SK-N-SH treated with all-trans-retinoic acid at 6 μM for 48 hours (cell line): ENCODE measurements around the gene TEKTIP1.

Experiments used
- ATAC-seq: fragments of 200-7000 bp; cut with Tn5 transposase; 3 replicates; pipeline ENCODE4 v1.9.1; 2020; ENCODE audit warnings: mild to moderate bottlenecking, moderate library complexity
- ARNTL ChIP-seq: fragments of 450-650 bp; formaldehyde crosslinking; IDR thresholded peaks from 2 replicates; pipeline ENCODE4 v1.5.0; 2020; ENCODE audit warnings: low read depth, mild to moderate bottlenecking, moderate library complexity, borderline replicate concordance
- CREB5 ChIP-seq: fragments of 250-450 bp; sonication (Bioruptor Pico); IDR thresholded peaks from 2 replicates; pipeline ENCODE4 v1.5.1; 2020; ENCODE audit warnings: low read depth, mild to moderate bottlenecking, moderate library complexity
- CSDC2 ChIP-seq: fragments of 250-450 bp; sonication (Bioruptor Pico); IDR thresholded peaks from 2 replicates; pipeline ENCODE4 v1.5.0; 2020; ENCODE audit warnings: mild to moderate bottlenecking, moderate library complexity
- OSR1 ChIP-seq: fragments of 250-450 bp; sonication (Bioruptor Pico); IDR thresholded peaks from 2 replicates; pipeline ENCODE4 v1.8.0; 2022; ENCODE audit warnings: moderate library complexity, mild to moderate bottlenecking, inconsistent platforms
- PATZ1 ChIP-seq: fragments of 250-450 bp; sonication (Bioruptor Pico); IDR thresholded peaks from 2 replicates; pipeline ENCODE4 v1.8.0; 2020; ENCODE audit warnings: mild to moderate bottlenecking, moderate library complexity, borderline replicate concordance
- POU6F1 ChIP-seq: fragments of 250-450 bp; sonication (Bioruptor Pico); IDR thresholded peaks from 2 replicates; pipeline ENCODE4 v1.8.0; 2021; ENCODE audit warnings: low read depth, mild to moderate bottlenecking, moderate library complexity, borderline replicate concordance
- PPARA ChIP-seq: fragments of 250-450 bp; sonication (Bioruptor Pico); IDR thresholded peaks from 2 replicates; pipeline ENCODE4 v1.5.0; 2020; ENCODE audit warnings: mild to moderate bottlenecking, borderline replicate concordance
- RARB ChIP-seq: fragments of 250-450 bp; sonication (Bioruptor Pico); IDR thresholded peaks from 2 replicates; pipeline ENCODE4 v1.8.0; 2021; ENCODE audit warnings: mild to moderate bottlenecking, moderate library complexity
- TOX ChIP-seq: fragments of 250-450 bp; sonication (Bioruptor Pico); IDR thresholded peaks from 2 replicates; pipeline ENCODE4 v1.8.0; 2021; ENCODE audit warnings: mild to moderate bottlenecking, moderate library complexity, borderline replicate concordance
- TSHZ2 ChIP-seq: fragments of 250-450 bp; sonication (Bioruptor Pico); IDR thresholded peaks from 2 replicates; pipeline ENCODE4 v1.5.0; 2020; ENCODE audit warnings: mild to moderate bottlenecking, moderate library complexity
- ZFP3 ChIP-seq: fragments of 250-450 bp; sonication (Bioruptor Pico); IDR thresholded peaks from 2 replicates; pipeline ENCODE4 v1.5.0; 2020; ENCODE audit warnings: mild to moderate bottlenecking, moderate library complexity
- ZFP30 ChIP-seq: fragments of 450-650 bp; formaldehyde crosslinking; IDR thresholded peaks from 2 replicates; pipeline ENCODE4 v1.5.0; 2022; ENCODE audit warnings: mild to moderate bottlenecking, moderate library complexity
- ZNF565 ChIP-seq: fragments of 450-650 bp; formaldehyde crosslinking; conservative IDR thresholded peaks from 2 replicates; pipeline ENCODE4 v1.5.0; 2020; ENCODE audit warnings: low read depth, mild to moderate bottlenecking, moderate library complexity
- ZNF8 ChIP-seq: fragments of 450-650 bp; formaldehyde crosslinking; IDR thresholded peaks from 2 replicates; pipeline ENCODE4 v1.5.0; 2020; ENCODE audit warnings: mild to moderate bottlenecking, moderate library complexity

Gene TEKTIP1

GRCh38 chr19:3549816-3550215 is 10.8 kb downstream of the TEKTIP1 start (continued):
- no peak for TF ChIP-seq TOX (CRISPR knock-in tag)
- no peak for TF ChIP-seq TSHZ2 (CRISPR knock-in tag)
- no peak for TF ChIP-seq ARNTL (CRISPR knock-in tag)
- TF ChIP-seq ZFP3, result no peak

- no peak for ATAC-seq
- TF ChIP-seq PATZ1 (CRISPR knock-in tag) (no peak), POU6F1 (no peak), CREB5 (CRISPR knock-in tag) (no peak), ZFP30 (CRISPR knock-in tag) (no peak), OSR1 (CRISPR knock-in tag) (no peak), PPARA (CRISPR knock-in tag) (no peak), RARB (no peak), ZNF8 (no peak)
Observed at GRCh38 chr19:3550947-3551791, 12.2 kb downstream of the TEKTIP1 start.

- TF ChIP-seq TOX (CRISPR knock-in tag) (no peak), ZFP30 (CRISPR knock-in tag) (no peak), ZNF565 (no peak), CSDC2 (no peak), POU6F1 (no peak), PPARA (CRISPR knock-in tag) (no peak)
- no peak for ATAC-seq
Observed at GRCh38 chr19:3551792-3552095, 12.8 kb downstream of the TEKTIP1 start.

GRCh38 chr19:3554254-3555083 is 15.5 kb downstream of the TEKTIP1 start:
- ATAC-seq, result no peak
- no peak for TF ChIP-seq ZFP3
- no peak for TF ChIP-seq ZNF8
- TF ChIP-seq PATZ1 (CRISPR knock-in tag), result no peak
- TF ChIP-seq CSDC2, result no peak
